ENCODE results near the gene GTF3C4. TPM values are rescaled to one million over a fixed set of nuclear protein-coding genes. Genes with fewer than 3 reads are reported as not detected.
"Not testable (repeated sequence)": the region's sequence is repeated elsewhere in the genome, so short reads cannot be mapped to it uniquely, and the experiment has no call there.

GTF3C4 gene
- polyA plus RNA-seq, 1 experiment = 2.8 TPM

GRCh38 chr9:132702254-132702653 lies 32.0 kb downstream of the GTF3C4 start:
- POLR2A ChIA-PET = no interaction called here

GRCh38 chr9:132703336-132703735 lies 33.1 kb downstream of the GTF3C4 start:
- no peaks in the 10 kb centered on the region for H3K36me3 ChIP-seq (ENCODE audit: control insufficient read depth, insufficient read depth, low read length)
- POLR2A ChIA-PET = interaction anchor here (0.6 kb wide), 1 partner anchor 33 kb away, joined by 3 read pairs; the partner anchor contains the start of gene GTF3C4
- CTCF ChIA-PET = interaction anchor here (0.8 to 1.3 kb wide), 2 partner anchors 11 to 12 kb away, joined by 3 read pairs; no protein-coding TSS in a partner anchor
- DNase-seq (ENCODE audit: low read depth) = no peak
- H3K4me3 ChIP-seq (ENCODE audit: low read depth, low read length) = no peak overlapping the region
- no peak for TF ChIP-seq CTCF (IDR thresholded peaks at IDR 0.05; ENCODE audit: insufficient read depth, low read depth, low read length)
- no peaks in the 10 kb centered on the region for H3K27me3 ChIP-seq (ENCODE audit: control insufficient read depth, insufficient read depth, low read length)

More at GRCh38 chr9:132702254-132702653, 32.0 kb downstream of the GTF3C4 start:
- Histone ChIP-seq H3K27me3 (ENCODE audit: control insufficient read depth, insufficient read depth, low read length) (no peaks in the 10 kb centered on the region), H3K36me3 (ENCODE audit: control insufficient read depth, insufficient read depth, low read length) (no peaks in the 10 kb centered on the region), H3K4me3 (ENCODE audit: low read depth, low read length) (no peak overlapping the region)
- CTCF ChIA-PET = no interaction called here
- DNase-seq (ENCODE audit: low read depth) = no peak
- no peak for TF ChIP-seq CTCF (IDR thresholded peaks at IDR 0.05; ENCODE audit: insufficient read depth, low read depth, low read length)

GRCh38 chr9:132708239-132708638 lies 38.0 kb downstream of the GTF3C4 start:
- ChIA-PET POLR2A (no interaction called here), CTCF (no interaction called here)
- Histone ChIP-seq H3K27me3 (ENCODE audit: control insufficient read depth, insufficient read depth, low read length) (0 out of 2 replicates have a peak, but pooled peaks cover 1% of the 10 kb centered on the region), H3K36me3 (ENCODE audit: control insufficient read depth, insufficient read depth, low read length) (no peaks in the 10 kb centered on the region), H3K4me3 (ENCODE audit: low read depth, low read length) (no peak overlapping the region)
- TF ChIP-seq CTCF (IDR thresholded peaks at IDR 0.05; ENCODE audit: insufficient read depth, low read depth, low read length) = no peak
- no peak for DNase-seq (ENCODE audit: low read depth)

DNA sequence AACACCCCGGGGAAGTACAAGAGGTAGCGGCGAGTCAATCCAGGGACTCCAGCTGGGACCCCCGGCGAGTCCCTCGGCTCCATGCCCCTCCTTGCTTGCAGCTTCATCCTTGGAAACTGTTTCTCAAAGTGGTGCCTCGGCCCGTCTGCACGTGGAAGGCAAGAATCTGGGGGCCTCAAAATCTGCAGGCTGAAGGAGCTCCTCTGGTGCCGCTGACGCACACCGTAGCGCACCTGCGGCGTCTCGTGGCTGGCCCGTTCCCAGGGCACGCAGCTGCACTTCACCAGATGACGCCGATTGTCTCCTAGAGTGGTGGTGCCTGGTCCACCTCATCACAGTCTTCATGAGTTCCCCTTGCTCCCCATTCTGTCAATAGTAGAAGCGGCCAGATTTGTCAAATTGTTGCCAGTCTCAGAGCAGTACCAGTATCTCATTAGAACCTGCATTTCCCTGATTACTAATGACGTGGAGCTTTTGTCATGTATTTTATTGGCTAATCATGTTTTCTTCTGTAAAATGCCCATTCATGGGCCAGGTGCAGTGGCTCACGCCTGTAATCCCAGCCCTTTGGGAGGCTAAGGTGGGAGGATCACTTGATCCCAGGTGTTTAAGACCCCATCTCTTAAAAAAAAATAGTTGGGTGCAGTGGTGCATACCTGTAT lies 38.6 kb downstream of the GTF3C4 start:
- H3K36me3 ChIP-seq (ENCODE audit: control insufficient read depth, insufficient read depth, low read length) = no peaks in the 10 kb centered on the region
- no peak overlapping the region for H3K4me3 ChIP-seq (ENCODE audit: low read depth, low read length)
- CTCF ChIA-PET = no interaction called here
- POLR2A ChIA-PET = no interaction called here
- no peak for DNase-seq (ENCODE audit: low read depth)
- 0 out of 2 replicates have a peak, but pooled peaks cover 1% of the 10 kb centered on the region for H3K27me3 ChIP-seq (ENCODE audit: control insufficient read depth, insufficient read depth, low read length)
- TF ChIP-seq CTCF (IDR thresholded peaks at IDR 0.05; ENCODE audit: insufficient read depth, low read depth, low read length) = no peak

DNA sequence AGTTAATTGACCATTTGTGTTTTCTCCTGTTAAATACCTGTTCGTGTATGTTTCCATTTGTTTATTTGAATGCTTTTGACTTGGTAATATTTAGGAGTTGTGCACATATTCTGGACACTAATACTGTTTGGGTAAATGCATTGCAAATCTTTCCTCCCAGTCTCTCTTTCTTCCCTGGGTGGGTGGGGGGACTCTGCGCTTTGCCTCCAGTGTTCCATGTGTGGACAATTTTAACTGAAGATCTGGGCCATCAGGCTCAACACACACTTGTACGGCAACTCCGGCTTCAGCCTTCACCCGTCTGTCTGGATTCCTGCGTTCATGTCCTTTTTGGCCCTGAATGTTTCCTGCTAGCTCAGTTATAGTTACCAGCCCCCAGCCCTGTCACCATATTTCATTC lies 40.1 kb downstream of the GTF3C4 start:
- CTCF ChIA-PET = no interaction called here
- no peak overlapping the region for H3K4me3 ChIP-seq (ENCODE audit: low read depth, low read length)
- no peak for TF ChIP-seq CTCF (IDR thresholded peaks at IDR 0.05; ENCODE audit: insufficient read depth, low read depth, low read length)
- no peak for DNase-seq (ENCODE audit: low read depth)
- POLR2A ChIA-PET = no interaction called here
- 0 out of 2 replicates have a peak, but pooled peaks cover 1% of the 10 kb centered on the region for H3K27me3 ChIP-seq (ENCODE audit: control insufficient read depth, insufficient read depth, low read length)
- H3K36me3 ChIP-seq (ENCODE audit: control insufficient read depth, insufficient read depth, low read length) = no peaks in the 10 kb centered on the region

- DNase-seq (ENCODE audit: low read depth); H3K4me3 ChIP-seq (ENCODE audit: low read depth, low read length); H3K27me3 ChIP-seq (ENCODE audit: control insufficient read depth, insufficient read depth, low read length); CTCF ChIA-PET; POLR2A ChIA-PET; H3K36me3 ChIP-seq (ENCODE audit: control insufficient read depth, insufficient read depth, low read length): not testable (repeated sequence)
Observed at GRCh38 chr9:132711152-132711551, 40.9 kb downstream of the GTF3C4 start.
